Ectodermal cell (in vitro differentiated cells): Measurements from ENCODE around the gene SH3BP1.

Experiments
- H3K27ac ChIP-seq: 2 replicates; pipeline ENCODE4 v1.7.0; 2013; ENCODE audit warnings: mild to moderate bottlenecking, low read depth, low read length; ENCODE audit not compliant: insufficient read depth, poor library complexity, severe bottlenecking
- H3K27me3 ChIP-seq: 2 replicates; pipeline ENCODE4 v1.7.0; 2013; ENCODE audit warnings: mild to moderate bottlenecking, low read length; ENCODE audit not compliant: insufficient read depth, control insufficient read depth, poor library complexity, severe bottlenecking
- H3K36me3 ChIP-seq: one replicate; pipeline ENCODE4 v1.7.0; 2013; ENCODE audit warnings: low read length; ENCODE audit not compliant: control insufficient read depth, insufficient read depth
- H3K4me1 ChIP-seq: one replicate; pipeline ENCODE4 v1.7.0; 2013; ENCODE audit warnings: low read length; ENCODE audit not compliant: control insufficient read depth, insufficient read depth
- H3K4me3 ChIP-seq: 2 replicates; pipeline ENCODE4 v1.7.0; 2013; ENCODE audit warnings: low read depth, low read length, control low read depth; ENCODE audit not compliant: insufficient read depth
- H3K9me3 ChIP-seq: 2 replicates; pipeline ENCODE4 v1.7.0; 2013; ENCODE audit warnings: mild to moderate bottlenecking, low read length, moderate library complexity; ENCODE audit not compliant: control insufficient read depth
- WGBS, 2 experiments: methylation state at CpG; one replicate each; pipeline ENCODE4 v1.1.7; 2013; ENCODE audit warnings: missing lambda C conversion rate in 2 of 2; 5-methylcytosine and 5-hydroxymethylcytosine counted together

SH3BP1 gene

GRCh38 chr22:37705205-37705604 lies 65.7 kb downstream of the SH3BP1 start:
- no peak overlapping the region for H3K4me3 ChIP-seq
- H3K9me3 ChIP-seq: no peaks in the 10 kb centered on the region
- no peaks in the 10 kb centered on the region for H3K27me3 ChIP-seq
- 98% methylated on average over 3 of the region's 3 CpGs for WGBS, 2 experiments
- H3K4me1 ChIP-seq: no peaks in the 10 kb centered on the region
- no peak overlapping the region for H3K27ac ChIP-seq
- no peaks in the 10 kb centered on the region for H3K36me3 ChIP-seq
